DMS53 treated with DMSO at 0.1 percent for 48 hours (cell line): ENCODE data around the gene TUBA8.
A peak's percentile ranks its signal among the peaks of the same experiment; 100 is the strongest.
"Not testable (repeated sequence)": the region's sequence is repeated elsewhere in the genome, so short reads cannot be mapped to it uniquely, and the experiment has no call there.

Experiments used
- DNase-seq: peaks from one replicate; lab custom pipeline; 2025; ENCODE audit not compliant: unreplicated experiment; lab: John Stamatoyannopoulos, UW

The TUBA8 gene

DNA sequence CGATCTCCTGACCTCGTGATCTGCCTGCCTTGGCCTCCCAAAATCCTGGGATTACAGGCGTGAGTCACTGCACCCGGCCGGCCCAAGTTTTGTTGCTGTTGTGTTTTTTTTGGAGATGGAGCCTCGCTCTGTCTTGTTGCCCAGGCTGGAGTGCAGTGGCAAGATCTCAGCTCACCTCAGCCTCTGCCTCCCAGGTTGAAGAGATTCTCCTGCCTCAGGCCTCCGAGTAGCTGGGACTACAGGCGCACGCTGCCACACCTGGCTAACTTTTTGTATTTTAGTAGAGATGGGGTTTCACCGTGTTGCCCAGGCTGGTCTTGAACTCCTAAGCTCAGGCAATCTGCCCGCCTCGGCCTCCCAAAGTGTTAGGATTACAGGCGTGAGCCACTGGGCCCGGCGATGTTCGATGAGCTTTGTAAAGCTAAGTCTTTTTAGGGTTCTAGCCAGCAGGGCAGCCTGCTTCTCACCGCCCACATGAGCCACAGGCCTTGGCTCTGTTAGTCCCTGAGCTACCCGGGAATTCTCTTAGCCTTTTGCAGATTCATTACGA is 12.9 kb downstream of the TUBA8 start:
- DNase-seq: not testable (repeated sequence)

- DNase-seq: no peak
Observed at GRCh38 chr22:18126606-18127005, 16.0 kb downstream of the TUBA8 start.

DNA sequence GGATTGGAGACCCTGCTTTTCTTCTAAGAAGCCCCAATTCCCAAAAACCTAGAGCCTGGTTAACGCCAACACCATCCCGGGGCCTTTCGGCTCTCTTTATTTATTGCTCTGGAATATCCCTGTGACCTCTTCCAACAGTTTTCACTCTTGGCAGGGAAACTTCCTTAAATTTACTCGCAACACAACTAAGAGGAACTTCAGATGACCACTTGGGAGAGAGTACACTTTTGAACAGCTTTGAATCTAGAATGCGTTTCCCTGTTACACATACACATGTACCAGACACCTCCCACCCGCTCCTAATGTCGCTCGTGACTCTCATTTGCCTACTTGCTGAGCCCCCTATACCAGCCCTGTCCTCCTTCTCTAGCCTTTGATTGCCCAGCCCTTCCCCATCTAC is 19.4 kb downstream of the TUBA8 start:
- no peak for DNase-seq

DNA sequence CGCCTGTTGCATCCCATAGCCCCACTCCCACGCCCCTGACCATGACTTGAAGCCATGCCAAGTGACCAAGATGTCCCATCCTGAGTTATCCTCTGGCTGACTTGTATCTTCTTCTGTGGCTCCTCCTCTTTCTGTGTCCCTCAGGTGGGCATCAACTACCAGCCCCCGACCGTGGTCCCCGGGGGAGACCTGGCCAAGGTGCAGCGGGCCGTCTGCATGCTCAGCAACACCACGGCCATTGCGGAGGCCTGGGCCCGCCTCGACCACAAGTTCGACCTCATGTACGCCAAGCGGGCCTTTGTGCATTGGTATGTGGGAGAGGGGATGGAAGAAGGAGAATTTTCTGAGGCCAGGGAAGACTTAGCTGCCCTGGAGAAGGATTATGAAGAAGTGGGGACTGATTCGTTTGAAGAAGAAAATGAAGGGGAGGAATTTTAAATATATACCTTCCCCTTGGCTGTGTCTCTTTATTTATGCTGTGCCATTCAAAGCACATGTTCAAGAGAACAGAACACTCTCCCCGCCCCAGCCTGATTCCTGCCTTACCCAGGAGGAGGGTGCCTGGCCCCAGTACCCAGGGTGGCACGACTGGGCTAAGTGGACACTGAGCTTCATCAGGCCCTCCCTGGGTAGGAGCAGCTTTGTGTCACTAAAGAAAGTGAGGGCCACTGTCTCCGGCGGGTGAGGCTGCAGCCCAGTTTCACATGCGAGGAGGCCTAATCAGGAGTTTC is 20.3 kb downstream of the TUBA8 start:
- DNase-seq: no peak

DNA sequence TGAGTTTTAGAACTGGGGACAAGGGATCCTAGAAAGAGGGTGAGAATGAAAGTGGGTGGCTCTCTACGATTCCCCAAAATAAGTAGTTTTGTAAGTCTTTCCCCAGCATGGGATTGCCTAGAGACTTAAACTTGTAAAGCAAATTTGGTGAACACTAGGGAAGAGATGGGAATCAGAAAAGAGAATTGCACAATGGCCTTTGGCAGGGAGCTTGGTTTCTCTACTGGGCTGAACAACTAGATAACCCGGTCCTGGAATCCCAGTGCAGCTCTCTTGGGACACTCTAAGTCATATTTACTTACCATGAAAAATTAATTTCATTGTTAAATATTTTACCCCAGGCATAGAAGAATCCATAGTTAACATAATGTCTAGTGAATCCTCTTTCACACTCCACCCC is 22.8 kb downstream of the TUBA8 start:
- DNase-seq: no peak

GRCh38 chr22:18136563-18137320 is 26.1 kb downstream of the TUBA8 start:
- no peak for DNase-seq

GRCh38 chr22:18141004-18141403 is 30.4 kb downstream of the TUBA8 start:
- DNase-seq: not testable (repeated sequence)

GRCh38 chr22:18144105-18144504 is 33.5 kb downstream of the TUBA8 start:
- DNase-seq: no peak

DNA sequence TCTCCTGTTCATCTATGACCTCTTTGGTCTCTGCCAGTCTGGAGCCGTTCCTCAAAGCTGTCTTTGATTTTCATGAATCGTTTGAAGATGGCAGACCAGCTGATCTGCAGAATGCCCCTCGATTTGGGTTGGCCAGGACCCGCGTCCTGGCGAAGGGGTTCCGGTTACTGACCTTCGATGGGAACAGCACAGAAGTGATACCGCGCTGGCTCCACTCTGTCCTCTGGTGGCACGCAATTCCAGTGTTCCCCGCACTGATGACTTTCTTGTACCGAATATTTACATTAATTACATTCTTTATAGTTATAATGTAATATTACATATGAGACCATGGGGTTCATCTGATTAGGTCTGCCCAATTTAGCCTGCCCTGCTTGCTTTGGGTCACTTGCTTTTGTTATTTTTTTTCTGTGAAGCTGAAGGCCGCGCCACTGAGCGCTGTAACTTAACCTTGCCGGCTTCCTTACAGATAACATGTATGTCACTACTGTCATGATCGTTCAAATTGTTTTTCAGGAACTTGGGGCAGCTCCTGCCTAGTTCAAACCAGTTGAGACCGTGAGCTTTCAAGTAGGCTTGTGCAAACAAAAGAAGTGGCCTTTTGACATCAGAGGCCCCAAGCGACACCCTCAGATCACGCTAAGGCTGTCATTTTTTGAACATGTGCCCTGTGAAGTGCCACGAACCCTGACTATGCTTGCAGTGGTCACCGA is 35.2 kb downstream of the TUBA8 start:
- peak; percentile 84 for DNase-seq

DNA sequence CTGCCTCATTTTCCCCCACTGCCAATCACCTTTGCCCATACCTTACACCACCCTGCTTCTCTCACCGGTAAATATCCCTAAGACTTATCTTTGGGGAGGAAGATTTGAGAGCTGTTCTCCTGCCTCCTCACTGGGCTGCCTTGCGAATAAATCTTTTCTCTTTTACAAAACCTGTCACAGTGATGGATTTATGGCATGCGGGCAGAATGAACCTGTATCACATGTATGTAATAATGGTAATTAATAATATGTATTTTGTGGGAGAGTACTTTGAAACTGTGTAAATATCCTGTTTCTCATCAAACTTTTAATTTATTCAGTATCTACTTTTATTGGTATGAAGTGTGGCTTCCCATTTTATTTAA is 35.8 kb downstream of the TUBA8 start:
- no peak for DNase-seq

- DNase-seq: no peak
Observed at GRCh38 chr22:18147791-18148190, 37.2 kb downstream of the TUBA8 start.

- no peak for DNase-seq
Observed at GRCh38 chr22:18148293-18148965, 37.8 kb downstream of the TUBA8 start.

- DNase-seq: no peak
Observed at GRCh38 chr22:18152519-18152918, 41.9 kb downstream of the TUBA8 start.

DNA sequence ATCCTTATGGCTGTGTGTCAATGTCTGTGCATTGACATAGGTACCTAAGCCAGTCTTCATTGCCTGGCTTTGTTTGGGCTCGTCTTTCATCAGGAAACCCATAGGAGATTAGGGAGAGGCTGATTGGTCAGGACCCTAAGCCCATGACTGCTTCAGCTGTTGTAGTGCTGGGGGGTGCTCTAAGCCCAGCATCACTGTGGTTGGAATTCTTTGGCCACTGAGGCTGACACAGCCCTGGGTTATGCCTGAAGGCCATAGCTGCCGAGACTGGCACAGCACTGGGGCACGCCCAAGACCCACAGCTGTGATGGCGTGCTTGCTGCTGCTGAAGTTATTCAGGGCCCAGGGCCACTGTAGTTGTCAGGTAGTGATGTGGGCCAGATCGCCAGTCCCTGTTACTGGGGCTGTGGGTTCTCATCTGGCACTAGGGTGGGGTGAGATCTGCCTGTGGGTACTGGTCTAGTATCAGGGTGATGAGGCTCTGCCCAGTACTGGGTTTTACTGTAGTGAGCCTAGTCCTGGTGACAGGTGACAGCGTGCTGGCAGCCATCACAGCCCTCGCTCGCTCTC is 44.3 kb downstream of the TUBA8 start:
- no peak for DNase-seq

DNA sequence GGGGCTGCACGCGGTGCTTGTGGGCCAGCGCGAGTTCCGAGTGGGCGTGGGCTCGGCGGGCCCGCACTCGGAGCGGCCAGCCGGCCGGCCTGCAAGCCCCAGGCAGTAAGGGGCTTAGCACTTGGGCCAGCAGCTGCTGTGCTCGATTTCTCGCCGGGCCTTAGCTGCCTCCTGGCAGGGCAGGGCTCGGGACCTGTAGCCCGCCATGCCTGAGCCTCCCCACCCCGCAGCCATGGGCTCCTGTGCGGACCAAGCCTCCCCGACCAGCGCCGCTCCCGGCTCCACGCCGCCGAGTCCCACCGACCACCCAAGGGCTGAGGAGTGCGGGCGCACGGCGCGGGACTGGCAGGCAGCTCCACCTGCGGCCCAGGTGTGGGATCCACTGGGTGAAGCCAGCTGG is 44.9 kb downstream of the TUBA8 start:
- DNase-seq: not testable (repeated sequence)

GRCh38 chr22:18156878-18157713 is 46.5 kb downstream of the TUBA8 start:
- peak; percentile 63 for DNase-seq

- DNase-seq: no peak
Observed at GRCh38 chr22:18157714-18158028, 47.1 kb downstream of the TUBA8 start.

GRCh38 chr22:18160641-18161040 is 50.0 kb downstream of the TUBA8 start:
- not testable (repeated sequence) for DNase-seq

DNA sequence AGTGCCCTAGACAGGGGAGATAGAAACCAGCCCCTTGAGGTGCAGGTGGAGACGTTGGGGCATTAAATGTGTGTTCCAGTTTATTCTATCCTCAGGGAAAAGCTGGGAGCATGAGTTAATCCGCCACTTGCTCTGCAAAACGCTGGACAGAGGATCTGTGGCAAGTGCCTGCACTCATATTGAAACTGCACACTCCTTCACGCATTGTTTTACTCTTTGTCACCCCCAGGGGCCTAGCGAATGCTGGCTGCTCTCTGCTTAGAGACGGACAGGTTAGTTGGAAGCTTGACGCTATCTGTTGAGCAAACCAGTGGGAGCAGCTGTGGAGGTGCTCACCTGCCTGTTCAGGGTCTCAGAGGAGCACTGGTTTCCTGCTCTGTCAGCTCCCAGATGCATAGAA is 53.2 kb downstream of the TUBA8 start:
- DNase-seq: peak; percentile 36

- peak; percentile 65 for DNase-seq
Observed at GRCh38 chr22:18164584-18164983, 54.0 kb downstream of the TUBA8 start.
